Ishikawa (cell line): ENCODE measurements around the gene MYO5B.

ENCODE experiments used
- CEBPB ChIP-seq: IDR thresholded peaks from 2 replicates; pipeline ENCODE4 v1.6.1; 2012
- CREB1 ChIP-seq: IDR thresholded peaks from 2 replicates; pipeline ENCODE4 v1.6.1; 2012; ENCODE audit warnings: low read depth
- EGR1 ChIP-seq: IDR thresholded peaks from 2 replicates; pipeline ENCODE4 v1.6.1; 2012
- EP300 ChIP-seq: IDR thresholded peaks from 2 replicates; pipeline ENCODE4 v1.6.1; 2012; ENCODE audit warnings: borderline replicate concordance
- FOXM1 ChIP-seq: IDR thresholded peaks from 2 replicates; pipeline ENCODE4 v1.6.1; 2012; ENCODE audit warnings: low read depth, borderline replicate concordance
- NFIC ChIP-seq: IDR thresholded peaks from 2 replicates; pipeline ENCODE4 v1.6.1; 2012
- RAD21 ChIP-seq: IDR thresholded peaks from 2 replicates; pipeline ENCODE4 v1.6.1; 2012; ENCODE audit warnings: low read depth
- TAF1 ChIP-seq: IDR thresholded peaks from 2 replicates; pipeline ENCODE4 v1.6.1; 2012; ENCODE audit warnings: low read depth, mild to moderate bottlenecking
- TCF12 ChIP-seq: IDR thresholded peaks from 2 replicates; pipeline ENCODE4 v1.6.1; 2012; ENCODE audit warnings: low read depth
- TEAD4 ChIP-seq: IDR thresholded peaks from 2 replicates; pipeline ENCODE4 v1.6.1; 2012
- YY1 ChIP-seq: IDR thresholded peaks from 2 replicates; pipeline ENCODE4 v1.6.1; 2012; ENCODE audit warnings: low read depth
- ZBTB7A ChIP-seq: IDR thresholded peaks from 2 replicates; pipeline ENCODE4 v1.6.1; 2012; ENCODE audit warnings: low read depth
- TF ChIP-seq, protein P1 (sequence below): IDR thresholded peaks from 2 replicates; pipeline ENCODE4 v1.6.1; 2012; ENCODE audit warnings: low read depth, mild to moderate bottlenecking
- TF ChIP-seq, protein P2 (sequence below): IDR thresholded peaks from 2 replicates; pipeline ENCODE4 v1.6.1; 2012
- TF ChIP-seq, protein P3 (sequence below): IDR thresholded peaks from 2 replicates; pipeline ENCODE4 v1.6.1; 2012

Gene MYO5B

DNA sequence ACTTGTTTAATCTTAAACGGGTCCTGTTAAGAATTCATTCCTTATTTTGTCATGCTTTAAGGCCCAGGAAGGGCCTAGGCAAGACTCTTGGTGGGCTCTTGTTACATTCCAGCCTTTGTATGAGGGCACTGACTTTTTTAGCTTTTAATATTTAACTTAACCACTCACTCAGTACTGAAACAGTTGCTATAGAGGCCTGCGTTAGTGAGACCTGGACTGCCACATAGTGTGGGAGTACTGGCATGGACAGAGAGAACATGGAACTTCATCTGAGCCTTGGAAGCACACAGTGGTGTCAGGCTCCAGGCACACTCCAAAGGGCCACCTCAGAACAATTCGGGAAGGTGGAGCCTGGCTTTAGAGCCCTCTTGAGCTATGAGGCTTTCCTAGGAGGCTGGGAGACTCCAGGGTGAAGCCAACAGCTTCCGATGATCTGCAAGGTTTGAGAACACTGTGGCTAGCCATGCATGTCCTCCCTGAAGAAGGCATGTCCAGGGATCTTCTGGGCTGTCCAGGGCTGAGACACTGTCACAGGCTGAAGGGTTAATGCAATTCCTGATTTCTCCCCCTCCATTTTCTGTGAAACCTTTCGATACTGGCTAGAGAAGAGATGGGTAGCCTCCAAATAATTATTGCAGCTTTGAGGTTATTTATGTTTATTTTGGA is 226.2 kb downstream of the MYO5B start:
- TF ChIP-seq CREB1: no peak
- TF ChIP-seq, protein P1, sequence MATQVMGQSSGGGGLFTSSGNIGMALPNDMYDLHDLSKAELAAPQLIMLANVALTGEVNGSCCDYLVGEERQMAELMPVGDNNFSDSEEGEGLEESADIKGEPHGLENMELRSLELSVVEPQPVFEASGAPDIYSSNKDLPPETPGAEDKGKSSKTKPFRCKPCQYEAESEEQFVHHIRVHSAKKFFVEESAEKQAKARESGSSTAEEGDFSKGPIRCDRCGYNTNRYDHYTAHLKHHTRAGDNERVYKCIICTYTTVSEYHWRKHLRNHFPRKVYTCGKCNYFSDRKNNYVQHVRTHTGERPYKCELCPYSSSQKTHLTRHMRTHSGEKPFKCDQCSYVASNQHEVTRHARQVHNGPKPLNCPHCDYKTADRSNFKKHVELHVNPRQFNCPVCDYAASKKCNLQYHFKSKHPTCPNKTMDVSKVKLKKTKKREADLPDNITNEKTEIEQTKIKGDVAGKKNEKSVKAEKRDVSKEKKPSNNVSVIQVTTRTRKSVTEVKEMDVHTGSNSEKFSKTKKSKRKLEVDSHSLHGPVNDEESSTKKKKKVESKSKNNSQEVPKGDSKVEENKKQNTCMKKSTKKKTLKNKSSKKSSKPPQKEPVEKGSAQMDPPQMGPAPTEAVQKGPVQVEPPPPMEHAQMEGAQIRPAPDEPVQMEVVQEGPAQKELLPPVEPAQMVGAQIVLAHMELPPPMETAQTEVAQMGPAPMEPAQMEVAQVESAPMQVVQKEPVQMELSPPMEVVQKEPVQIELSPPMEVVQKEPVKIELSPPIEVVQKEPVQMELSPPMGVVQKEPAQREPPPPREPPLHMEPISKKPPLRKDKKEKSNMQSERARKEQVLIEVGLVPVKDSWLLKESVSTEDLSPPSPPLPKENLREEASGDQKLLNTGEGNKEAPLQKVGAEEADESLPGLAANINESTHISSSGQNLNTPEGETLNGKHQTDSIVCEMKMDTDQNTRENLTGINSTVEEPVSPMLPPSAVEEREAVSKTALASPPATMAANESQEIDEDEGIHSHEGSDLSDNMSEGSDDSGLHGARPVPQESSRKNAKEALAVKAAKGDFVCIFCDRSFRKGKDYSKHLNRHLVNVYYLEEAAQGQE: no peak
- no peak for TF ChIP-seq TAF1
- TF ChIP-seq YY1: no peak
- TF ChIP-seq CEBPB: no peak
- TF ChIP-seq ZBTB7A: no peak
- no peak for TF ChIP-seq EGR1
- TF ChIP-seq, protein P2, sequence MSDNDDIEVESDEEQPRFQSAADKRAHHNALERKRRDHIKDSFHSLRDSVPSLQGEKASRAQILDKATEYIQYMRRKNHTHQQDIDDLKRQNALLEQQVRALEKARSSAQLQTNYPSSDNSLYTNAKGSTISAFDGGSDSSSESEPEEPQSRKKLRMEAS: no peak
- TF ChIP-seq FOXM1: no peak
- TF ChIP-seq, protein P3, sequence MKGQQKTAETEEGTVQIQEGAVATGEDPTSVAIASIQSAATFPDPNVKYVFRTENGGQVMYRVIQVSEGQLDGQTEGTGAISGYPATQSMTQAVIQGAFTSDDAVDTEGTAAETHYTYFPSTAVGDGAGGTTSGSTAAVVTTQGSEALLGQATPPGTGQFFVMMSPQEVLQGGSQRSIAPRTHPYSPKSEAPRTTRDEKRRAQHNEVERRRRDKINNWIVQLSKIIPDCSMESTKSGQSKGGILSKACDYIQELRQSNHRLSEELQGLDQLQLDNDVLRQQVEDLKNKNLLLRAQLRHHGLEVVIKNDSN: no peak
- no peak for TF ChIP-seq RAD21
- TF ChIP-seq TCF12: no peak
- TF ChIP-seq EP300: no peak
- no peak for TF ChIP-seq NFIC
- TF ChIP-seq TEAD4: no peak

DNA sequence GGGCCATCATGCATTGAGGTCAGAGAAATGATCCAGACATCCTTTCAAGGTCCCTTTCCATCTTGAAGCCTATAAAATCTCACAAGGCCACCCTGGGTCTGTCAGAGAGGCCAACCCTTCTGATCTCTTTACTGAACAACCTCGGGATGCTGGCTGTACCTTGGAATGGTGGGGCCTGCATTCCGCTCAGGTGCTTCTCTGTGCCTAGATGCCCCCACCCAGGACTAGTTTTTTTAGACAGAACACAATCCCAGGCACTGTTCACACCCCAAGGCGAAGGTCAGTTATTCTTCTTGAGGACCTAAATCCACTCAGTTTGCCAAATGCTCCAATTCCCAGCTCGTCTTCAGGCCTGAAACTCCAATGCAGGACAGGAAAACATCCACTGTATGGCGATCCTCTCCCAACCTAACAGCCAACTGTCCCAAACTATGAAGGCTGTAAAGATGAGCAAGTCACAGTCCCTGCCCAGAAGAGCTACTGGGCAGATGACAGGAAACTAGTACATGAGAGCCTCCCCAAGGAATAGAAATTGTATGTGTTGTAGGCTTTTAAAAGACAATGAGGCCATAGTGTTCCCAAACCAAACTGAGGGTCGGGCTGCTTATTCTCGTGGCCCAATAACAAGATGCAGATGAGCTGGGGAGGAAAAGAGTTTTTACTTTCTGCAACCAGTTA is 227.2 kb downstream of the MYO5B start:
- TF ChIP-seq TAF1 (no peak), TEAD4 (no peak), EP300 (no peak), YY1 (no peak), RAD21 (no peak), TCF12 (no peak), CREB1 (no peak), EGR1 (no peak), CEBPB (no peak), FOXM1 (no peak)
- TF ChIP-seq, protein P3: no peak
- TF ChIP-seq, protein P2: no peak

DNA sequence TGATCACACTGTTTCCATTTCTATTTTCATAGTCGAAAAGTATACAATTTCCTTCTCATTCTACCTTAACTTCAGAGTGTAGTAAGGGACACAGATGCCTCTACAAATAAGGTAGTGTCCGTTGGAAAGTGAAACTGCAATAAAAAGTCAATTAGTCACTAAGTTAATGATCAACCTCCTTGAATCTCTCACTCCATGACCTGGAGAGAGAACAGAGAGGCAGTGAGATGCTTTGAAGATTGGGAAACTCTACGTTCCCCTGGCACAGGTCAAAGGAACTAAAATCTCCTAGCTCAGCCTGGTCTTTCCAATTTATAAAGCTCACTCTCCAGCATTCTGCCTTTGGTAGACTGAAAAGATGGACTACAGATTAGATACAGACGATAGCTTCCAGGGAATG is 227.8 kb downstream of the MYO5B start:
- TF ChIP-seq CEBPB (no peak), CREB1 (no peak), NFIC (no peak), EP300 (no peak), TAF1 (no peak), RAD21 (no peak), ZBTB7A (no peak), TEAD4 (no peak), FOXM1 (no peak), EGR1 (no peak), TCF12 (no peak), YY1 (no peak)
- TF ChIP-seq, protein P2: no peak
- TF ChIP-seq, protein P1: no peak
- TF ChIP-seq, protein P3: no peak

DNA sequence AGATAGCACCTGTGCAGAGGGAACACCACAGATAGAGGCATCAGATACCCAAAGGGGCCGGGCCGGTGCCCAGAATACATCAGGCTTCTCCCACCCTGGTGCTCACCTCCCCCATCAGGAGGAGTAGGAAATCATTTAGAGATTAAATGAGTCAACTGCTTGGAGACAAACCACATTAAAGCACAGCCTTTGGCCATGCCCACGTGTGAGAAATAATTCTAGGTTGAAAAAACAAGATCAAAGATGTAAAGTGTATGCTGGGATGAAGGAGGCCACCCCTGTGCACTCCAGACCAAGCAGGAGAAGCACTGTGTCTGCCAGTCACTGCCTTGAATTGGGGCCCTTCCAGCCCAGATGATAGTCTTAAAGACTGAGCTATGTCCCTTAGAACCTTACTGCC is 228.9 kb downstream of the MYO5B start:
- no peak for TF ChIP-seq EP300
- TF ChIP-seq NFIC: no peak
- TF ChIP-seq, protein P1: no peak
- TF ChIP-seq, protein P2: no peak
- no peak for TF ChIP-seq ZBTB7A
- TF ChIP-seq, protein P3: no peak
- no peak for TF ChIP-seq YY1
- TF ChIP-seq RAD21: no peak
- no peak for TF ChIP-seq FOXM1
- no peak for TF ChIP-seq CEBPB
- no peak for TF ChIP-seq TCF12
- TF ChIP-seq TAF1: no peak
- TF ChIP-seq CREB1: no peak
- no peak for TF ChIP-seq TEAD4
- TF ChIP-seq EGR1: no peak
